Ureter (tissue), 1 donor: ENCODE data around the gene ANKRD11. TPM values are rescaled to one million over a fixed set of nuclear protein-coding genes. Genes with fewer than 3 reads are reported as not detected.
"Not testable (repeated sequence)": the region's sequence is repeated elsewhere in the genome, so short reads cannot be mapped to it uniquely, and the experiment has no call there.

Experiments used
- DNase-seq: peaks from one replicate; pipeline ENCODE4 v3.0.0-alpha.2; 2020; ENCODE audit warnings: low spot score
- total RNA-seq: library from RNA; stranded (reverse); gene quantifications from one replicate; pipeline ENCODE4 v1.2.4, GENCODE V29; 2023
- donor health status: DM: yes; HTN: yes; CAD: no.

ANKRD11 gene
- total RNA-seq, 1 donor from 2014 or later: 258 TPM

DNA sequence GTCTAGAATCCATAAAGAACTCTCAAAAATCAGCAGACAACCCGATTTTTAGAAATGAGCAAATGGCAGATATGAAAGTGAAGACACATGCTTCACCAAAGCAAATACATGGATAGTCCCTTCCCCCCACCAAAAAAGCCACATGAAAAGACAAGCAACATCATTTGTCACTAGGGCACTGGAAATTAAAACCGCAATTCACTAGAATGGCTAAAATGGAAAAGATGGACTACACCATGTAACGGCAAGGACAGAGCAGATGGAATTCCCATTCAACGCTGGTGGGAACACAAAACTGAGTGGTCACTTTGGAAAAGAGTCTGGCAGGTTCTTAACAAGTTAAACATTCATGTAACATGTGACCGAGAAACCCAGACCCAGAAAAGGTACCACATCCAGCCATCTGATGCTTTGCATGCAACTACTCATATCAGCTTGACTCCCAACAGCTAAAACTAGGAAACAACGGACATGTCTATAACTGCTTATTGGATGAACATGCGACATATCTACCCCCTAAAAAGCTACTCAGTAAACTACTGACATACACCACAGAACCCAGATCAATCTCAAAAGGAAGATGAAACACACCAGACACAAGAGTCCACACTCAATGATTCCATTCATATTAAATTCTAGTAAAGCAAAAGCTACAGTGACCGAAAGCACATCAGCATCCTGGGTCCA lies 140.3 kb downstream of the ANKRD11 start:
- DNase-seq: no peak

DNA sequence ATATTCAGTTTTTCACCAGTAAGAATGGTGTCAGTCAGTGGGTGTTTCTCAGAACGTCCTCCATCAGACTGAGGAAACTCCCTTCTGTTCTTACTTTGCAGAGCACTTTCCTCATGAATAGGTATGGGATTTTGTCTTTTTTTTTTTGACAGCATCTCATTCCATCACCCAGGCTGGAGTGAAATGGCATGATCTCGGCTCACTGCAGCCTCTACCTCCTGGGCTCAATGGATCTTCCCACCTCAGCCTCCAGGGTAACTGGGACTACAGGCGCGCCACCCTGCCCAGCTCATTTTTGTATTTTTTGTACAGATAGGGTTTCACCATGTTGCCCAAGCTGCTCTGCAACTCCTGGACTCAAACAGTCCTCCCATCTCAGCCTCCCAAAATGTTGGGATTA lies 142.6 kb downstream of the ANKRD11 start:
- no peak for DNase-seq

DNA sequence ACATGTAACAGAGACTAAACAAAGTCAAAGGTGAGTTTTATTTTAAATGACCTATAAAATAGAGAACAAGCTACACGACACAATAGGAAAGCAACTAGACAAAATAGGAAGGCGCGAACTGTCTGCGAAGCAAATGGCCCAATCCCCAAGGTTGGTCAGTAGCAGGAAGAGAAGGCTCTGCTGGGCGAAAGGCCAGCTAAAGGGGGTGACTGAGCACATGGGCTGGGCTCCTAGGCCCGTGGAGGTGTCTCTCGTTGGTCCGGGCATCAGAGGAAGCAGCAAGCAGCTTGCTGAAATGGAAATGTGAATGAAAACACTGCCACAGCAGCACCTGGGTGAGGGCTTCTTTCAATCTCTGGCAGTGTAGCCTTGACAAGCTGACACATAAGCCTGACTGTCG lies 143.5 kb downstream of the ANKRD11 start:
- DNase-seq: no peak

DNA sequence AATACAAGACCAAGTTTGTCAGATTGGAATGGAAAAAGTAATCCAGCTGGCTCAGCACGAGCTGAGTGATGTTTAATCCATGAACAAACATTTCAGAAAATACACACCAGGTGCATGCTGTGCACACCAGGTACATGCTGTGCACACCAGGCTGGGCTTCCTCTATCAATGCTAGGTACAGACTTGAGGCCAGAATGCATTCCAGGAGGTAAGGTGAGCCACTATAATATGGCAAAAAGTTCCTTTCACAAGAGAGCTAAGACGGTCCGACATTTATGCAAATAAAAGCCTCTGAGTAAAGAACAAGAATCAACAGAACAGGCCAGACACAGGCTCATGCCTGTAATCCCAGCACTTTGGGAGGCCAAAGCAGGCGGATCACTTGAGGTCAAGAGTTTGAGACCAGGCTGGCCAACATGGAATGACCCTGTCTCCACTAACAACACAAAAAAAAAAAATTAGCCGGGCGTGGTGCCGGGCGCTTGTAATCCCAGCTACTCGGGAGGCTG lies 144.7 kb downstream of the ANKRD11 start:
- DNase-seq: no peak

DNA sequence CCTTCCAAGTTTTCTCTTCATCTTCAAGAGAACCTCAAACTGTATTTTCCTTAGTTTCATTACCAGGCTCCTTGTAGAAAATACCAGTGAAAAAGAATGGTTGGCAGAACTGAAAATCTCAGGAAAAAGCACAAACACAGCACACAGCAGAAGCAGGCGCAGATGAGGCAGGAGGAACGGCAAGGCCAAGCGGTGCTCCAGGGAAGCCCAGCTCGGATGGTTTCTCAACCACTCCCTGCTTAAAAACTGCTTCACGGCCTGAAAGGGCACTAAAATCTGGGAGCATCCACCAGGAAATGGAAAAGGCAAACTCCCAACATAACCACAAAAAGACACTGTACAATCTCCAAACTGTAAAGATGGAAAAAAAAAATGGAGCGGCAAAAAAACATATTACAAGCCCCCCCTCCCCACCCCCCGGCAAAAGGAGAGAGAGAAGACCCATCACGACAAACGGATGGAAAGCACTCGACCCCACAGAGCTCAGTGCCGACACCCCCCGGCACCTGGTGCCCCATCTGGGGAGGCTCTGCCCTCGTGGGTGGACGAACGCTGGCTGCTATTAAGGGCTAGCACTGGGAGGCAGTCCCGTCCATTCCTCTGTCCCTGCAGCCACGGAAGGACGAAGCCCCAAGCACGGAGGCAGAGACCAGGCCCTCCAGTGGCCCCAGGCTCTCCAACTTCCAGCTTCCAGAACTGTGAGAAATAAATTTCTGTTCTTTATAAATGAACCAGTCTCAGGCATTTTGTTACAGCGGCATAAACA lies 145.3 kb downstream of the ANKRD11 start:
- no peak for DNase-seq

DNA sequence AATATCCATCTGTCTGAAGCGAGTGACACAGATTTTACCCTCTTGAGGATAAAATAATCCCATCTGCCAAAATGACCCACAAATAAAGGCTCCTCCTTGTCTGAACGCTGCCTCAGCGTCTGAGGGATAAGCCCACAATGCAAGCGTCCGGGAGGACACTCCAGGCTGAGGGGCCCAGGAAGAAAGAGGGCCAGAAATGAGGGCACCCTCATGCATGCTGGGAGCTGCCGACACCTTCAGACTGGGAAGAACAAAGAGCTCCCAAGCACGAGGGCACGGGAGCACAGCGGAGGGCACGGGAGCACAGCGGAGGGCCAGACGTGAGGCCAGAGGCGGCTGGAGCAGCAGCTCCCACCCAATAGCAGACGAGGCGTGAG lies 145.9 kb downstream of the ANKRD11 start:
- DNase-seq: no peak

DNA sequence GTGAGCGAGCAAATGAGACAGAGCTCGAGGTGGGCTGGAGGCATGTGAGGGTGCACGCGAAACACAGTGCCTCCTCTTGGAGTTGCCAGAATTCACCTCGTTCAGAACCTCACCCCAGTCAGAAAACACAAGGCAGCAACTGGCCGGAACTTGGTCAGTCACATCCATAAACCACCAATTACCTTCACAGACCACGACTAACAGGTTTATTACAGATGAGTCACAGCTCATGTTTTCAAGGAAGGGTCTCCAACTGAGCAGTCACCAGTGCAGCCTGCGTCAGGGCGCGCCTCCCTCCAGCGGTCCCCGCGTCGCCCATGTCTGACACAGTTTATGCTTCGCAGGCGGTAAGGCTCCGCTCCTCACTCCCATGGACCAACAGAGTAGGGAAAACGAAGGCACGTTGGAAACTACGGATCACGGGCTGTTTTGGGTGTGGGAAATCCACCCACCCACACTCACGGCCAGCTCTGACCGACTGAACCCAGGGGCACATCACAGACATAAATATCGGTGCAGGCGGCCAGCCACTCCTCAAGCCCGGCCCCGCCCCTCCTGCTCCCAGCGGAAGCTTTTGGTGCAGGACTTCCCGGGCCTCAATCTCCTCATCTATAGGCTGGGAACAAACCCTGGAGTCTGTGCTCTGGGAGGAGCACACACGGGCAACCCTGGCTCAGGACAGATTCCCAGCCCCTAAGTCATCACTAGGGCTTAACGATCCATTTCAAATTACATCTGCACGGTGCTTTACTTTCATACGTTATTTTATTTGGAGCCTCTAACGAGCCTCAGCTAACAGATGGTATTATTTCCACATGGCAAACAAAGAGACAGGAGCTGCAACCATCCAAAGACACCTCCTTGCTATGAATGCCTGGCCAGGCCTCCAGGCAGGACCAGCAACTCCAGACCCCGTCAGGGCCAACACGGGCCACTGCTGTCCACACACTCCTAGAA lies 146.6 kb downstream of the ANKRD11 start:
- no peak for DNase-seq

DNA sequence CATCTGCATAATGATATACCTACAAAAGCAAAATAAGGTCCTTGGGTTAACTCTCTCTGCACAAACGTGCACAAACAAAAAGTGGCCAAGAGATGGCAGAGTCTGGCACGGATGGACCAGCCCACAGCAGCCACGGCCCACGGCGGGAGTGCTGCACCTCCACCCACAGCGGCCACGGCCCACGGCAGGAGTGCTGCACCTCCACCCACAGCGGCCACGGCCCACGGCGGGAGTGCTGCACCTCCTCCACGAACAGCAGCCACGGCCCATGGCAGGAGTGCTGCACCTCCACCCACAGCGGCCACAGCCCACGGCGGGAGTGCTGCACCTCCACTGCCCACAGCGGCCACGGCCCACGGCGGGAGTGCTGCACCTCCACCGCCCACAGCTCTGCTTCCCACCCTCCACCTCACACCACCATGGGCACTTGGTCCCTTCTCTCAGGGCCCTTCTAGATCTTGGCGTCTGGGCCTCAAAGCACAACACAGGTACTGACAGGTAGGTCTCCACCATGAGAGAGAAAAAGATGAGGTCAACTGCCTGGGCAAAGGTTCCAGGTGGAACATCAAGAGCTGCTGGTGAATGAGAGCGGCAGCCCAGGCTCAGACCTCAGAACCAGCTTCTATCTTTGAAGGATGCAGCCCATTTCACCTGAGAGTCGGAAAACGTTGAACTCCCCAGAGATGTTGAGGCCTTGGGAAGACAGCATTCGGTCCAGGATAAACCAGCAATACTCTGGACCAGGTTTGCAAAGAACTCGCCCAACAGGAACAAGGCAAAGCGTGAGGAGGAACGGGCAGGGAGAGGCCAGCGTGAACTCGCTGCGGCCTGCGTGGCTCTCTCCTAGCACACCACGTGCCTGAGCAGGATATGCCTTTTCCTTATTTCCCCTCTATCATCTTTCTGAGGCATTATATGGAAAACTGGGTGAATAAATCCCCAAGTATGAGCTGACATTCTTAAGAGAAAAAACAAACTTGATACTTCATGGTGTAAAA lies 148.4 kb downstream of the ANKRD11 start:
- no peak for DNase-seq

DNA sequence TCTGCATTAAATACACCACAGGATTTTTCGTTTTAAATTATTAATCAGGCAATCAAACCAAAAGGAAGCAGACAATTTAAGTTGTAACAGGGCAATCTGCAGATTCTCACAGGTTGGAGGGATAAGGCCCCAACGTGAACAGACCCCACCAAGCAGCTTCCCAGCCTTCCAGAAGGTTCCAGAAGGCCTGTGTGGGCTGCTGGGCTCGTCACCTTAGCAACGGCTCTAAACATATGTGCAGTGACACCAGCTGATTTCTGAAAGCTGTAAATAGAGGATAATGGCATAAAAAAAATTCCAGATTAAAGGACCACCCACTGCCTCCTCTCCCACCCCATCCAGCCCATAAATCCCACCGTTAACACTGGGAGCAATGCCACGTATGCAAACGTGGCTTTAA lies 149.1 kb downstream of the ANKRD11 start:
- DNase-seq: no peak

DNA sequence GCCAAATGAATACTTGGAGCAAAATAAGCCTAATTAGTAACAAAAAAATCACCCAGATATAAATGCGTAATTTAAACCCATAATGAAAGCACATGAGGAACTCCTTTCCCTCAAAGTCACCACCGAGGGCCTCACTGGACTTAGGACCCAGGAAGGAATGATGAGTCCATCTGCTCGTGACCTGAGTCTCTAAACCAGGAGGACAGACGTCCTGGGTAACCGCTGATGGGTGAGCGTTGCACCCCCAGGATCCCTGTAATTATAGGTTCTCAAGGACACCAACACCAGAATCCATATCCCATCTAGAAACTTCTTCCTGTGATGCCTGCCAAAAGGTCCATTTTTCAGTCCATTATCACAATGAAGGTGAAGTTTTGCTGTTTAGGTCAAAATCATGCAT lies 151.5 kb downstream of the ANKRD11 start:
- no peak for DNase-seq

DNA sequence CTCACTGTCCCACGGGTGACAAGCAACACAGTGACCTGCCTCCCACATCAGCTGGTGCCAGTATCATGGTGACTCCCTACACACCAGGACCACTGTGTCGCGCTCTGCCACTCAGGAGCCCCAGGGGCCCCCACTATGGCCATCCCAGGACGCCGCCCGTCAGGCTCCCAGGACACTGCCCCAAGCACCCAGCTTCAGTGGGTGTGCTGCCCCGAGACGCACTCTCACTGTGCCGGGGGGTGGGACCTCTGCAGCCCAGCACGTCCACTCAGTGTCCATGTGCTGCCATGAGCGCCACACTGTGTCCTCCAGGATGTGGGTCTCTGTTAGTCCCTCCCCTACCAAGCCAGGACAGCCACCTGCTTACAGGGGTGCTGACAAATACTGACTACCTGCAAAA lies 152.4 kb downstream of the ANKRD11 start:
- no peak for DNase-seq

DNA sequence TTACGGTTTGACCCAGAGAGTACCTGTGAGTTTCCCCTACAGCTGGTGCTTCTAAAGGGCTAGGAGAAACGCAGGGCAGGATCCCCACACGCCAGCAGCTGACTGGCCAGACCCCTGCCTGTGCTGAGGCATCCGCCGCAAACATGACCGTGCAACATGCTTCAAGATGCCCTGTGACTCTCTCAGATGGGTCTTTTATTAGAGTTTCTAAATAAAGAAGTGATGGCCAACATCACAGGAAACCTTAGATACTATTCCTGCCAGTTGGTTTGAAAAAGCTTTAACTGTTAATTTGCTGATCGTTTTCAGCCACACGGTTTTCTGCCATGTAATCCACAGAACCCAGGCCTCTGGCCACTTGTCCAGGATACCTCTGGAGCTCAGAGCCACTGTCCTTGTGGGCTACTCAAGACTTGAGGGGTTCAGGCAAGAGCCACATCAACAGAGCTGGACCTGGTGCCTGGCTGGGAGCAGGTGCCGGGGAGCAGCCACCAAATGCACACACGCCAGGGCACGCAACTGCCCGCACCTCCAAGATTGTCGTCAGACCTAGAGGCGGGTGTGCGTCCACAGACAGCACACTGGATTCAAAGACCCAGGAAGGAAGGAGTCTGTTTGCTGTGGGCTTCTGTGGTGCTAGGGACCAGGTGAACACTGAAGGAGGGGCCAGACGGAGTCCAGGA lies 154.4 kb downstream of the ANKRD11 start:
- no peak for DNase-seq

DNA sequence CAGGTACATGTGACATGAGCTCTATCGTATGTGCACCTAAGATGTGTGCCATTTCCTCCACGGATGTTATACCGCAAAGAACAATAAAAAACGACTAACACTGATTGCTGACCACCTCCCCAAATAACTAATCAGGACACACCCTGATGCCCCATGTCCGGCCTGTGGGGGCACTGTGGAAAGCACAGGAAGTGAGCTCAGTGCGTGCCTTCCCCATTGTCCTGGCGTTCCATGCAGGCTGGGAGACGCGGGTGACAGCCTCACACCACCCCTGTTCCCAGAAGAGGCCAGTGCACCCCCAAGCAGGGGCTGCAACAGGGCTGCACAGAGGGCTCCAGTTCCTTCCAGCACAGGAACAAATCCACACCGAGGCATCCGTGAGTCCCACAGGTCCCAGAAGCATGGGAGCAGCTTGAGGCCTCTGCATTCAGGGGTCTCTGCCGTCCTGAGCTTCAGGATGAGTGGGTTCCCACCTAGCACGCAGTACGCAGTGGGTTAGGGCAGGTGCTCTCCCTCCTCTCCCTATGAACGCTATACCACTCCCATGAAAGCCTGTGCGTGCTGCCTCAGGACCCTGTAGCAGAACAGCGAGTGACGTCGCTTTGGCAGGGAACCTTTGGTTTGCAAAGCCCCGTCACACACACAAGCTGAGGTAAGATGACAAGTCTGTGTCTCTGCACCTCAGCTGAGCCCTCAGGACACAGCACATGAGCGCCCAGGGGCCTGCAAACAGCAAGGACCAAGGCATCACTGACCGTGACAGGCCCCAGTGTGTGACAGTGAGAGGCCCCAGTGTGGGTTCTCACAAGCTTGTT lies 155.2 kb downstream of the ANKRD11 start:
- no peak for DNase-seq

DNA sequence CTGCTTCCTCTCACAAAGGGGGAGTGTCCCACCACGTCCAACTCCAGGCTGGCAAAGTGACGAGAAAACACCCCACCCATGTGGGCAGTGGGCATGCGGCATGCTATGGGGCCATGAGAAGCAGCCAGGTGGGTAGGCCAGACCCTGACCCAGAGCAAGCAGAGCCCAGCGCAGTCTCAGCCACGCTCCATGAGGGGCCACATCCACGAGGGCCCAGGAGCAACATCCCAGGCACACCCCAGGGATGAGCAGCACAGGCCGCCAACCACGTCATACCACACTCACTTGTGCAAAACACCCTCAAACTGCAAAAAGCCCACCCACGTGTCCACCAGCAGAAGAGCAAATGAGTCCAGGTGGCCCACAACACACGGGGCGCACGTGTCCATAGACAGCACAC lies 155.9 kb downstream of the ANKRD11 start:
- no peak for DNase-seq

DNA sequence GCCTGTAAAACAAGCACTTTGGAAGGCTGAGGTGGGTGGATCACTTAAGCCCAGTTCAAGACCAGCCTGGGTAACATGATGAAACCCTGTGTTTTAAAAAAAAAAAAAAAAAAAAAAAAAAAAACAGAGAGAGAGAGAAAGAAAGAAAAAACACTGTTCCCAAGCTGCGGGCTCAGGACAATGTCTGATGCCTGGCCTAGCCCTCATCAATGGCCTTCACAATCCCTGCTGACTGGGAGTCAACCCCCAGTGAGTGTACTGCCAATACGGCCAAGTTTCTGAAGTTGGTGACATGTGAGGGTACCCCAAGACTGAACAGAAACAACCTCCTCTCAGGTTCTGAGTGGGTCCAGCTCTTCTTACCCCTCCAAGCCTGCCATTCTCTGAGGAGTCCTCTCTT lies 156.3 kb downstream of the ANKRD11 start:
- DNase-seq: no peak

DNA sequence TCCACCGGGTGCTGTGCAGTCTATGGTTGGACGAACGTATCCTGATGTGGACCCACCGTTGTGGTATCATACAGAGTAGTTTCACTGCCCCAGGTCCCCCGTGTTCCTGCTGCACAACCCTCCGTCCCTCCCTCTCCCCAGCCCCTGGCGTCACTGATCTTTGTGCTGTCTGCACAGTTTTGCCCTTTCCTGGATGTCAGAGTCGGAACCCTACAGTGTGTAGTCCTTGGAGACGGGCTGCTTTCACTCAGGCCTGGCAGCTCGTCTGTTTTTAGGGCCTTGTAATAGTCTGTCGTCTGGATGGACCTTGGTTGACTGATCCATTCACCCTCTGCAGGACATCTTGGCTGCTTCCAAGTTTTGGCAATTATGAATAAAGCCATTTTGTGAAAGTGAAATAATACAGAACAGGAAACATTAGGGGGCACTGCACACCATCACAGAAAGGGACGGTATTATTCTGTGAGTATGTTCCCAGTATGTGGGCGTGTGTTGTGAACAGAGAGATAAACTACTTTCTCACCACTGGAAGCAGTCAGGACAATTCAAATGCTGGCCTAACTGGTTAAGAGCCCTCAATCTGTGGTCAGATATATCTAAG lies 156.9 kb downstream of the ANKRD11 start:
- not testable (repeated sequence) for DNase-seq

DNA sequence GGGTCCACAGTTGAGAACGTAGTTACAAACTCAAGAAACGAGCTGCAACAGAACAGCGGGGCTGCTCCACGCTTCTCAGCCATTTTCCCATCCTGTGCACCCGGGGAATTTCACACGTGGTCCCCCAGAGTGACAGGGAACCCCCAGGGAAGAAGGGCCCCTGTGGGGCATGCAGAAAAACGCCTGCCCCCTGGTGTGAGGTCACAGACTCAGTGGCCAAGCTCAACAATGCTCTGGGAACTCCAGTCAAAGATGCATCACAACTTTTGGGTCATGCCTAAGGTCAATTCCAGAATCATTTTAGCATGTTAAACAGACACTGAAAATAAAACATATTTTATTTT lies 157.5 kb downstream of the ANKRD11 start:
- no peak for DNase-seq

DNA sequence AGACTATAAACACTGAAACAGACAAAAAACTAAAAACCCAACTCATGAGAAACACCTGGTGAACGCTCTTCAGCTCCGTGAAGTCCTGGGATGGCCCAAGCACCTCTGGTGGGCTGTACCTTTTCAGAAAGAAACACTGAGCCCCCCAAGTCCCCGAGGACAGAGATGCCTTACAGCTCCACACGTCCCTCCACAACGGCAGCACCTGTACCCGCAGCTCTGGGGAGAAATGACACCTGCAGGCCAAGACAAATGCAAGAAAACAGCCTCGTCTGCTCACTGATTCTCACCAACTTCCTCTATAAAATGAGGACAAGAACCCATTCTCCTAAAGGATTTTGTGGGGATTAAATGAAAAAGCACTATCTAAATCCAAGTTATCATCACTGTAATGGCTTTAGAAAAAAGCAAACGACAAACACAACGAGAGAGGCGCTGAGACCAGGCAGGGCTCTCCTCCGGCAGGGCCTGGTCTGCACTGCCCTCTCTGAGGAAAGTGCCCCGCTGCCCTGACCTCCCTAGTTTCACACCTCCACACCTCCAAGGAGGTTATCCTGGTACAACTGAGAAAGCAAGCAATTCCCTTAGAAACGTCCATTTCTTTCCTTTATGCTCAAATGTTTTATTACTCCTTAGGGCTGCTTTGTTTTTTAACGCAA lies 158.0 kb downstream of the ANKRD11 start:
- no peak for DNase-seq
